ENCODE data around the gene STK10.

STK10 gene

GRCh38 chr5:172188893-172189692 lies 1.1 kb upstream of the STK10 start:
- DNase-seq (ENCODE audit: low read depth) = no peak

GRCh38 chr5:172187118-172188032 lies 649 bp downstream of the STK10 start:
- DNase-seq (ENCODE audit: low read depth) = peak; percentile 53

GRCh38 chr5:172186114-172186695 lies 1.8 kb downstream of the STK10 start:
- no peak for DNase-seq (ENCODE audit: low read depth)

GRCh38 chr5:172185096-172185461 lies 2.9 kb downstream of the STK10 start:
- no peak for DNase-seq (ENCODE audit: low read depth)

- no peak for DNase-seq (ENCODE audit: low read depth)
Observed at GRCh38 chr5:172183881-172184280, 4.1 kb downstream of the STK10 start.

- DNase-seq (ENCODE audit: low read depth) = no peak
Observed at GRCh38 chr5:172182291-172182690, 5.7 kb downstream of the STK10 start.

- no peak for DNase-seq (ENCODE audit: low read depth)
Observed at GRCh38 chr5:172180936-172181335, 7.1 kb downstream of the STK10 start.

GRCh38 chr5:172178991-172179989 lies 8.7 kb downstream of the STK10 start:
- DNase-seq (ENCODE audit: low read depth) = peak; percentile 60

- DNase-seq (ENCODE audit: low read depth) = peak; percentile 59
Observed at GRCh38 chr5:172178301-172178987, 9.6 kb downstream of the STK10 start.

- DNase-seq (ENCODE audit: low read depth) = no peak
Observed at GRCh38 chr5:172177176-172177575, 10.8 kb downstream of the STK10 start.

- DNase-seq (ENCODE audit: low read depth) = no peak
Observed at GRCh38 chr5:172175263-172175719, 12.7 kb downstream of the STK10 start.

GRCh38 chr5:172173564-172174153 lies 14.4 kb downstream of the STK10 start:
- peak; percentile 90 for DNase-seq (ENCODE audit: low read depth)

GRCh38 chr5:172172912-172173563 lies 15.0 kb downstream of the STK10 start:
- no peak for DNase-seq (ENCODE audit: low read depth)

GRCh38 chr5:172171118-172171517 lies 16.9 kb downstream of the STK10 start:
- DNase-seq (ENCODE audit: low read depth) = no peak

GRCh38 chr5:172170251-172170701 lies 17.7 kb downstream of the STK10 start:
- no peak for DNase-seq (ENCODE audit: low read depth)

- DNase-seq (ENCODE audit: low read depth) = no peak
Observed at GRCh38 chr5:172169216-172169615, 18.8 kb downstream of the STK10 start.

- no peak for DNase-seq (ENCODE audit: low read depth)
Observed at GRCh38 chr5:172168311-172168710, 19.7 kb downstream of the STK10 start.

- no peak for DNase-seq (ENCODE audit: low read depth)
Observed at GRCh38 chr5:172167895-172168294, 20.1 kb downstream of the STK10 start.

- DNase-seq (ENCODE audit: low read depth) = no peak
Observed at GRCh38 chr5:172166030-172166826, 21.8 kb downstream of the STK10 start.

All from amniotic epithelial cell (primary cell).